Activated T-helper 1 cell treated with anti-CD3 and anti-CD28 coated beads, Interleukin-12 subunit alpha, Interleukin-12 subunit beta, Interleukin-2, Interleukin-4 antibody, amounts not matched to agents 30 ng/mL and 10 ng/mL and 1 ng/mL, durations not matched to agents 14 hours and 24 hours and 36 hours (primary cell): ENCODE measurements around the gene ZNF480. TPM values are rescaled to one million over a fixed set of nuclear protein-coding genes. Genes with fewer than 3 reads are reported as not detected.
"Not testable (repeated sequence)": the region's sequence is repeated elsewhere in the genome, so short reads cannot be mapped to it uniquely, and the experiment has no call there.

Source experiments
- DNase-seq: peaks from one replicate; pipeline ENCODE4 v3.0.0; 2021; ENCODE audit warnings: low spot score
- H3K27ac Mint-ChIP-seq: one replicate; pipeline ENCODE4 v1.8.0; 2021; ENCODE audit warnings: mild to moderate bottlenecking, mixed read lengths
- H3K27me3 Mint-ChIP-seq: one replicate; pipeline ENCODE4 v1.8.0; 2022; ENCODE audit warnings: mild to moderate bottlenecking, moderate library complexity, mixed read lengths; ENCODE audit not compliant: insufficient read depth
- H3K36me3 Mint-ChIP-seq: one replicate; pipeline ENCODE4 v1.8.0; 2021; ENCODE audit warnings: low read depth, mixed read lengths
- H3K4me1 Mint-ChIP-seq: one replicate; pipeline ENCODE4 v1.8.0; 2021; ENCODE audit warnings: low read depth, mixed read lengths
- H3K4me3 Mint-ChIP-seq: one replicate; pipeline ENCODE4 v1.8.0; 2021; ENCODE audit warnings: mild to moderate bottlenecking, moderate library complexity, mixed read lengths
- H3K9me3 Mint-ChIP-seq: one replicate; pipeline ENCODE4 v1.8.0; 2021; ENCODE audit warnings: mixed read lengths
- intact Hi-C: fragments of 100-400 bp; cut with micrococcal nuclease; formaldehyde crosslinking; loops from one replicate; pipeline ENCODE4 v1.15.1; 2024
- total RNA-seq: library from RNA; stranded (reverse); gene quantifications from 2 replicates; pipeline ENCODE4 v1.2.3, GENCODE V29; 2022

ZNF480 gene
- total RNA-seq, result 3.5 and 4.8 TPM in 2 replicates

DNA sequence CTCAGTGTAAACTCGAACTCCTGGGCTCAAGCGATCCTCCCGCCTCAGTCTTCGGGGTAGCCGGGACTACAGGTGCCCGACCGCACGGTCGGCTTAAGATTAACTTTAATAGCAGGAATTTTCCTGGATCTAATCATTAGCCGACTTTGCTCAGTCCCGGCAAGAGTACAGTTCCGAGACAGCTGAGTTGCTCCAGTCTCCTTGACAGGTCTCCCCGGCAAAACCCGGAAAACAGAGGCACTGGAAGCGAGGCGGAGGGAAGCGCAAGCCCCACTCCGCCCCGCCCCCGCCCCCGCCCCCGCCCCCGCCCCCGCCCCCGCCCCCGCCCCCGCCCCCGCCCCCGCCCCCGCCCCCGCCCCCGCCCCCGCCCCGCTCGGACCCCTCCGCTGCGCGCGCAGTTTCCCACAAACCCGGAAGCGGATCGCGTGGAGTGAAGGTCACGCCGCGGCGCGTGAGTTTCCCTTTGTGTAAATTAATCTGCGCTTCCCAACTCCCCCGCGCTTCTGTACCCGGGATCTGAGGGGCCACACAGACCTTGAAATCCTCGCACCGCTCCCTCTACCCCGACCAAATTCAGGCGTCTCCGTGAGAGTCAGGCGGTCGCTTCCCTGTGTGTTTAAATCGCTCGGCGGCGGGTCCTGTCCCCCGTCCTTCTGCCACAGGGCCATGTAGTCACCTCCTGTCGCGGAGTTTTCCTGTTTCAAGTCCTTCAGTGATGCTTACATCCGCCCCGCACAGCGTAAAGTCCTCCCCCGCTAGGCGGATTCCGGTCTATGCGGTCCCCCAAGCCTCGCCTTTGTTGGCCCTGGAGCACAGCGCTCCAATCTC, at the start of gene ZNF480:
TSS of gene ZNF480 (plus strand) at position 397 of the 828 bp plus-strand sequence. CDS start 3,244 bp downstream, outside the sequence.
- intact Hi-C loops, result loop anchor here (1.0 to 5.0 kb wide), 3 partner anchors 28 to 341 kb away; partner anchors contain the start of genes ZNF766, ZNF808 and ZNF83

DNA sequence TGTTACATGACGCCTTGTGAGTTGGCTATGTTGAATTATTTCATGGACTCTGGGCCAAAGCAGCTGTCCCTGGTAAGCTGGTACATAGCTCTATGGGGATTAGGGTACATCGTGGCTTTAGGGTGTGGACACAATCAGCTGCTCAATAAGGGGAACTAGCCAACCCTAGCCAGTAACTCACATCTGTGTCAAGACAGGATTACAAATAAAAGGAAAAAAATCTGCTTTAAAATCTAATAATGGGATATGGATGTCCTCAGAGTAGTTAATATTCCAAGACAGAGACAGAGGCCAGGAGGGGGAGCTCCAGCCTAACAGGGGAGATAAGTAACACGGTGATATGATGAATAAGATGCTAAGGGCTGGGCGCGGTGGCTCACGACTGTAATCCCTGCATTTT, 48.7 kb upstream of the ZNF480 start:
- Mint-ChIP-seq H3K9me3 (peaks cover 17% of the 10 kb centered on the region), H3K4me1 (no peaks in the 10 kb centered on the region), H3K36me3 (no peaks in the 10 kb centered on the region), H3K4me3 (no peak overlapping the region), H3K27me3 (no peaks in the 10 kb centered on the region), H3K27ac (no peak overlapping the region)
- intact Hi-C loops, result loop anchor here (1.0 to 10.0 kb wide), 3 partner anchors 352 to 947 kb away; partner anchors contain the start of gene ZNF665
- DNase-seq, result peak; percentile 12

More for the DNA sequence above, at the start of gene ZNF480:
- peak within 1 kb of the TSS; percentile 90 for H3K4me3 Mint-ChIP-seq
- DNase-seq, result peak; percentile 74
- H3K27me3 Mint-ChIP-seq, result peaks cover 2% of the 10 kb centered on the region
- peaks cover 47% of the 10 kb centered on the region for H3K36me3 Mint-ChIP-seq
- H3K27ac Mint-ChIP-seq, result peak within 1 kb of the TSS; percentile 97
- H3K9me3 Mint-ChIP-seq, result peaks cover 48% of the 10 kb centered on the region
- peaks cover 17% of the 10 kb centered on the region for H3K4me1 Mint-ChIP-seq

DNA sequence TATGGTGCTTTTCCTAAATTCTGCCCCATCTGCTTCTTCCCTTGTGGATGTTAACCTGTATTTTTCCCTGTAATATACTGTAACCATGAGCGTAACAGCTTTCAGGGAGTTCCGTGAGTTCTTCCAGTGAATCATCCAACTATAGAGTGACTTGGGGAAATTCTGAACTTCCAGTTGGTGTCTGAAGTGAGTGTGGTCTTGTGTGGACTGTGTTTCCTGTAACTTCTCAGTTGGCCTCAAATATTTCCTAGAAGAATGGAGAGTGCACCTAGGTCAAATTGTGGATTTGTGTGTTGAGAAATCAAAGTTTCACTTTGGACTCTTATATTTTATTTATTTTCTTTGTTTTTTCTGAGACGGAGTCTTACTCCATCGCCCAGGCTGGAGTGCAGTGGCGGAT, 38.5 kb upstream of the ZNF480 start:
- H3K36me3 Mint-ChIP-seq, result no peaks in the 10 kb centered on the region
- H3K4me1 Mint-ChIP-seq, result no peaks in the 10 kb centered on the region
- DNase-seq, result no peak
- H3K9me3 Mint-ChIP-seq, result peaks cover 40% of the 10 kb centered on the region
- H3K27me3 Mint-ChIP-seq, result peaks cover 2% of the 10 kb centered on the region
- no peak overlapping the region for H3K4me3 Mint-ChIP-seq
- H3K27ac Mint-ChIP-seq, result no peak overlapping the region
- intact Hi-C loops, result no loop called here

DNA sequence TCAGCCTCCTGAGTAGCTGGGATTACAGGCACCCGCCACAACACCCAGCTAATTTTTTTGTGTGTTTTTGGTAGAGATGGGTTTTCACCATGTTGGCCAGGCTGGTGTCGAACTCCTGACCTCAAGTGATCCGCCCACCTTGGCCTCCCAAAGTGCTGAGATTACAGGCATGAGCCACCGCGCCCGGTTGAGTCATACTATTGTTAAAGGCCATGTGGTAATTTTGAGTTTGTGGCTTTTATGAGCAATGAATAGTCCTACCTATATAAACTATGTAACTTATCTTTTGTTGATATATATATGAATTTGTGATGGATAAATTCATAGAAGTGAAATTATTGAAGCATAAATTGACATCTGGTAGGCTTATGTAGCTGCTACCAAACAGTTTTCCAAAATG, 31.4 kb upstream of the ZNF480 start:
- H3K4me3 Mint-ChIP-seq, H3K36me3 Mint-ChIP-seq, H3K4me1 Mint-ChIP-seq, intact Hi-C loops, H3K27ac Mint-ChIP-seq, H3K27me3 Mint-ChIP-seq, DNase-seq: not testable (repeated sequence)
- peaks cover 28% of the 10 kb centered on the region for H3K9me3 Mint-ChIP-seq

DNA sequence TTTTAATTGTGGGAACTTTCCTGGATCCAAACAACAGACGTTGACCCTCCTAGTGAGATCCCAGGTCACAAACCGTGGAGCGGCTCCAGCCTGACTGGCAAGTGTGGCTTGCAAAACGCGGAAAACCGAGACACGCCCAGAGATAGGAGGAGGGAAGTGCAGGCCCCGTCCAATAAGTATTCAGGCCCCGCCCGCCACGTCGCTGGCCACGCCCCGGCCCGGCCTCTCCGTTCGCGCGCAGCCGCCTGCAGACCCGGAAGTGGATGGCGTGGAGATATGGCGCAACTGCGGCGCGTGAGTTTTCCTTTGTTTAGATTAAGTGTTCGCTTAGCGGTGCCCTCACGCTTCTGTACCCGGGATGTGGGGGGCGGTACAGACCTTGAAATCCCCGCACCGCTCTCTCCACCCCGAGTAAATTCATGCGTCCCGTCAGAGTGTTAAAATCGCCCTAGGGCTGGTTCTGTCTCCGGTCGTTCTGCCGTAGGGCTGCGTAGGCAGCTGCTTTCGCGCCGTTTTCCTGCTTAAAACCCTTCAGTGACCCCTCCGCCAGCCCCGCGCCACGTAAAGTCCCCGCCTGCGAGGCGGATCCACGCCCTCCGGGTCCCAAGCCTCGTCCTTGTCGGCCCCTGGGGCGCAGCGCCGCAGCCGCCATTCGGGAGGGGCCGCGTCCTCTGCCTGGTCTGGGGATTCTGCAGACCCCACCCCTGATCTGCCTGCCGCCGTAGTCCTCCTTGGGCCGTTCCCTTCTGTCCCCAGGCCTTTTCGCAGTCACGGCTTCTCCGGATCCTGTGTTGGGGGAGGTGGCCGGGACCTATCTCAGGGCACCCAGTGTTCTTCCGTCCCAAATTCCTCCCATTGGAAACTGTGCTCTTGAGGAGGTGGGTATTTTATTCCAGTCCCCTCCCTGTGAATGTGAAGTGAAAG, 27.4 kb upstream of the ZNF480 start, which contains the start of gene ZNF766:
TSS of gene ZNF766 (plus strand) at position 250 of the 924 bp plus-strand sequence. CDS start at position 277, 27 bp downstream.
- Mint-ChIP-seq H3K9me3 (peaks cover 35% of the 10 kb centered on the region), H3K27me3 (no peaks in the 10 kb centered on the region), H3K36me3 (peaks cover 37% of the 10 kb centered on the region), H3K27ac (peak within 1 kb of the TSS; percentile 95), H3K4me1 (peaks cover 24% of the 10 kb centered on the region), H3K4me3 (peak within 1 kb of the TSS; percentile 98)
- intact Hi-C loops, result loop anchor here (1.0 to 2.0 kb wide), 13 partner anchors 28 to 693 kb away; partner anchors contain the start of genes ZNF28, ZNF320, ZNF480 and ZNF610
- peak; percentile 96 for DNase-seq

DNA sequence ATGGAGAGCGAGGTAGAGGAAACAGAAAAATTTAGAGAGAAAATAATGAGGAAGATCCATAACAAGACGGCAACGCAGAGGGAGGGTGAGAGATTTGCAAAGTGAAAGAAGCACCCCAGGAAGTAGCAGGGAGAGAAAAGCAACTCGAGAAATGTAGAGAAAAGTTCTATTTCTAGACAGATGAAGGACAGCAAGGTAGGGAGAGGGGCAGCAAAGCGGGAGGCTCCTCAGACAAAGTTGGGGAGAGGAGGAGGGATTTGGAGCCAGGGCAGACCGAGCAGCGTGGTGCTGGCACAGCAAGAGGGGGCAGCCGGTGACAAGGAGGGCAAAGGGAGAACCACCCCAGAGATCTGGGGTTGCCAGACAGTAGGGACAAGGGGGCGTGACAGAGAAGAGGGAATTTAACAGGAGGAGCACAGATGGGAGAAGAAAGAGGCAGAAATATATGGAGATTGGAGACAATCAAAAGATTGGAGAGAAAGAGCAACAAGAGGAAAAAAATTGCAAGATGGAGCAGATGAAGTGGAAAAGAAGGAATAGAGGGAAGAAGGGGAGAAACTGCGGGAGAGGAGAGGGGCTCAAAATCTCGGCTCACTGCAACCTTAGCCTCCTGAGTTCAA, 26.6 kb upstream of the ZNF480 start:
- DNase-seq, result no peak
- peaks cover 39% of the 10 kb centered on the region for H3K9me3 Mint-ChIP-seq
- intact Hi-C loops, result no loop called here
- peak overlapping the region; percentile 98 for H3K4me3 Mint-ChIP-seq
- peaks cover 43% of the 10 kb centered on the region for H3K36me3 Mint-ChIP-seq
- H3K4me1 Mint-ChIP-seq, result peaks cover 24% of the 10 kb centered on the region
- H3K27me3 Mint-ChIP-seq, result no peaks in the 10 kb centered on the region
- H3K27ac Mint-ChIP-seq, result peak overlapping the region; percentile 95

DNA sequence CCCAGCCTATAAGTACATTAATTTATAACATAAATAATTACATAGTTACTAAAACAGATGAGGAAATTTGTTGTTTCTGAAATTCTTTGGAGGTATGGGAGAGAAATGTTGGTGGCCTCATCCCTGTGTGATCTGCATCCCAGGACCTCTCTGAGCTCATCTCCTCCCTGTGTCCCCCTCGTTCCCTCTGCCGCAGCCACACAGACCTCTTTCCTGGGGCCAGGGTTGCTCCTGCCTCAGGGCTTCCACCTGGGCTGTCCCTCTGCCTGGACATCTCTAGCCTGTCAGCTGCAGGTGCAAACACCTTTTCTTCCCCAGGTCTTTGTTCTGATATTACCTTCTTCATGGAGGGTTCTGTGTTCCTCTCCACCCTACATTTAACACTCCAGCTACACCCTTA, 23.7 kb upstream of the ZNF480 start:
- Mint-ChIP-seq H3K36me3 (peaks cover 64% of the 10 kb centered on the region), H3K27me3 (no peaks in the 10 kb centered on the region), H3K9me3 (peaks cover 54% of the 10 kb centered on the region), H3K4me1 (peaks cover 24% of the 10 kb centered on the region), H3K27ac (no peak overlapping the region), H3K4me3 (peak overlapping the region; percentile 2)
- DNase-seq, result no peak
- intact Hi-C loops, result no loop called here

DNA sequence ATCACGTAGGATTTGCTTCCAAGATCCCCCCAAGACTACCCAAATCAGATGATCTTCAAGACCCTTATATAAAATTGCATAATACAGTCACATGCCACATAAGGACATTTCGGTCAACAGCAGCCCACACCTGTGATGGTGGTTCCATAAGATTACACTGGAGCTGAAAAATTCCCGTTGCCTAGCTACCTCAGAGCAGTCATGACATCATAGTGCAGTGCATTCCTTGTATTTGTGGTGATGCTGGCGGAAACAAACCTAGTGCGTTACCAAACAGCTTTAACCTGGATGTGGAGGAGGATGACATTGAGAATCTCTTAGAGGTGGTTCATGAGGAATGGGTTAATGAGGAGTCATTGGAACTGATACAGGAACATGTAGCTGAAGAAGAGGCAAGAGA, 22.8 kb upstream of the ZNF480 start:
- Mint-ChIP-seq H3K27ac (no peak overlapping the region), H3K4me3 (no peak overlapping the region), H3K4me1 (peaks cover 24% of the 10 kb centered on the region), H3K36me3 (peaks cover 73% of the 10 kb centered on the region), H3K27me3 (no peaks in the 10 kb centered on the region), H3K9me3 (peaks cover 62% of the 10 kb centered on the region)
- DNase-seq, result no peak
- intact Hi-C loops, result no loop called here

DNA sequence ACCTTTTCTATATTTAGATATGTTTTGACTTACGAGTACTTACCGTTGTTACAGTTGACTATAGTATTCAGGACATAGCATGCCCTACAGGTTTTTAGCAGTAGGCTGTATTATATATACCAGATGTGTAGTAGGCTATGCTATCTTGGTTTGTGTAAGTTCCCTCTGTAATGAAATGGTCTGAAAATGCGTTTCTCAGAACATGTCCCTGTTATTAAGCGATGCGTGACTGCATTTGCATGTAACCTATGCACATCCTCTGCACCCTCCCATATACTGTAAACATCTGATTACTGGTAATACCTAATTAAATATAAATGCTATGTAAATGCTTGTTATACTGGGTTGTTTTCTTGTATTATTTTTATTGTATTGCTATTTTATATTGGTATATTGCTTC, 21.0 kb upstream of the ZNF480 start:
- DNase-seq, result no peak
- Mint-ChIP-seq H3K9me3 (peaks cover 65% of the 10 kb centered on the region), H3K4me3 (no peak overlapping the region), H3K4me1 (peaks cover 14% of the 10 kb centered on the region), H3K27me3 (no peaks in the 10 kb centered on the region), H3K27ac (no peak overlapping the region), H3K36me3 (peaks cover 71% of the 10 kb centered on the region)
- intact Hi-C loops, result no loop called here

DNA sequence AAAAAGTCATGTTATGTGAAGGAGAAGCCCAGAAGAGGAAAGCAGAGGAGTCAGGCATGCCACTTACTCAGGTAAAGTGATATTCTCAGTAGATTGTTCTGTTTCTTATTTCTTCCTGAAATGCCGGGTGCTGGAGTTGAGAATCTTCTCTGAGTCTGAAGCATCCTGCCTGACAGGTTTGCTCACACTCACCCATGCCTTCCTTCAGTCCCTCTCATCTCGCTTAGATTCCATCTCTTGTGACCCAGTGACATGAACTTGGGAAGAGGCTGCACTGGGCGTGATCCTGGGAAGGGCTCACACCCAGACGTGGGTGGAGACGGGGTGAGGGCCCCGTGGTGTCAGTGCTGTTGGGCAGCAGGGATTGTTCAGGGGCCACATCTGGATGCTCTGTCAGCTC, 19.5 kb upstream of the ZNF480 start:
- peaks cover 65% of the 10 kb centered on the region for H3K9me3 Mint-ChIP-seq
- no peak for DNase-seq
- peaks cover 70% of the 10 kb centered on the region for H3K36me3 Mint-ChIP-seq
- H3K27ac Mint-ChIP-seq, result no peak overlapping the region
- intact Hi-C loops, result no loop called here
- H3K4me1 Mint-ChIP-seq, result peaks cover 4% of the 10 kb centered on the region
- H3K4me3 Mint-ChIP-seq, result no peak overlapping the region
- no peaks in the 10 kb centered on the region for H3K27me3 Mint-ChIP-seq

DNA sequence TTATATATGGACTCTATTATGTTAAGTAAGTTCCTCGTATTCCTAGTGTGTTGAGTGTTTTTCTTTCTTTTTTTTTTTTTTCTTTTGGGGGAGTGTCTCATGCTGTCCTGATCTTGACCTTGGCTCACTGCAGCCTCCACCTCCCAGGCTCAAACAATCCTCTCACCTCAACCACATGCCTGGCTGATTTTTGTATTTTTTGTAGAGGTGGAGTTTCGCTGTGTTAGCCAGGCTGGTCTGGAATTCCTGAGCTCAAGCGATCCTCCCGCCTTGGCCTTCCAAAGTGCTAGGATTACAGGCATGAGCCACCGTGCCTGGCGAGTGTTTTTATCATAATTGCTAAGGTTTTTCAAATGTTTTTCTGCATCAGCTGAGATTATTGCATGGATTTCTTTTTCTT, 10.7 kb upstream of the ZNF480 start:
- no peak overlapping the region for H3K4me3 Mint-ChIP-seq
- no peaks in the 10 kb centered on the region for H3K4me1 Mint-ChIP-seq
- DNase-seq, result no peak
- H3K27ac Mint-ChIP-seq, result no peak overlapping the region
- intact Hi-C loops, result no loop called here
- H3K36me3 Mint-ChIP-seq, result peaks cover 79% of the 10 kb centered on the region
- no peaks in the 10 kb centered on the region for H3K27me3 Mint-ChIP-seq
- peaks cover 63% of the 10 kb centered on the region for H3K9me3 Mint-ChIP-seq

DNA sequence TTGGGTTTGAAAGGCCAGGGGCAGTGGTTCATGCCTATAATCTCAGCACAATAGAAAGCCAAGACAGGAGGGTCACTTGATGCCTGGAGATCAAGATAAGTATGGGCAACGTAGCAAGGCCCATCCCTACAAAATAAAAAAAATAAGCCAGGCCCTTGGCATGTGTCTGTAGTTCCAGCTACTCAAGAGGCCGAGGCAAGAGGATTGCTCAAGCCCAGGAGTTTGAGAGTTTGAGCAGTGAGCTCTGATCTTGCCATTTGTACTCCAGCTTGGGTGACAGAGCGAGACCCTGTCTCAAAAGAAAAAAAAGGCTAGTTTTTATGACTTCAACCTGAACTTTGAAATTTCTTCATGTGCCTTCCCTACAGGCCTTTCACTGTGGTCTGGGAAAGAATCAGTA, 5.2 kb upstream of the ZNF480 start:
- peaks cover 5% of the 10 kb centered on the region for H3K4me1 Mint-ChIP-seq
- intact Hi-C loops, result no loop called here
- H3K4me3 Mint-ChIP-seq, result no peak overlapping the region
- H3K9me3 Mint-ChIP-seq, result peaks cover 50% of the 10 kb centered on the region
- H3K27me3 Mint-ChIP-seq, result no peaks in the 10 kb centered on the region
- H3K27ac Mint-ChIP-seq, result no peak overlapping the region
- peaks cover 41% of the 10 kb centered on the region for H3K36me3 Mint-ChIP-seq
- DNase-seq, result no peak
